ENCODE results near the gene ABCC8. TPM values are rescaled to one million over a fixed set of nuclear protein-coding genes. Genes with fewer than 3 reads are reported as not detected.

Gene ABCC8
- polyA plus RNA-seq, 1 of the 3 experiments (the other 2 are of a cell fraction): 1.1 TPM

- Histone ChIP-seq H3K4me3 (ENCODE audit: low read depth in 2 of 2, low read length in 1 of 2) (no peak overlapping the region), H3K36me3 (replicated peaks in 1 of 2; ENCODE audit: control insufficient read depth in 1 of 2, insufficient read depth in 2 of 2, low read length in 1 of 2) (no peaks in the 10 kb centered on the region), H3K79me2 (ENCODE audit: insufficient read depth) (no peaks in the 10 kb centered on the region), H3K9me3 (no peaks in the 10 kb centered on the region), H3F3A (replicated peaks; ENCODE audit: insufficient read depth) (no peaks in the 10 kb centered on the region), H3K9ac (no peak overlapping the region), H2AFZ (ENCODE audit: low read depth) (no peak overlapping the region), H3K9me2 (no peaks in the 10 kb centered on the region), H3K27me3 (ENCODE audit: insufficient read depth) (no peaks in the 10 kb centered on the region; the same call in none of the 2 replicates), H4K20me1 (ENCODE audit: insufficient read depth) (no peaks in the 10 kb centered on the region), H3K27ac (ENCODE audit: low read depth in 2 of 2, low read length in 1 of 2) (no peak overlapping the region), H3K4me2 (no peak overlapping the region), H3K4me1 (ENCODE audit: control insufficient read depth in 1 of 2, insufficient read depth in 2 of 2, low read depth in 1 of 2, low read length in 1 of 2) (peaks cover 0 to 19% of the 10 kb centered on the region in 2 experiments; a peak in 2 of 4 replicates)
- TF ChIP-seq TAF1 (IDR thresholded peaks at IDR 0.05; ENCODE audit: borderline replicate concordance, low read depth, low read length) (no peak), POLR2AphosphoS5 (IDR thresholded peaks at IDR 0.05; ENCODE audit: low read depth, low read length) (no peak), JUND (IDR thresholded peaks at IDR 0.05) (no peak), CTCF (IDR thresholded peaks at IDR 0.05) (no peak), USF1 (IDR thresholded peaks at IDR 0.05; ENCODE audit: borderline replicate concordance, low read depth) (no peak), MEF2A (IDR thresholded peaks at IDR 0.05; ENCODE audit: borderline replicate concordance, low read depth) (no peak), IRF3 (IDR thresholded peaks at IDR 0.05; ENCODE audit: low read depth, low read length) (no peak), TCF12 (IDR thresholded peaks at IDR 0.05) (no peak), PBX3 (IDR thresholded peaks at IDR 0.05) (no peak), TEAD4 (IDR thresholded peaks at IDR 0.05; ENCODE audit: borderline replicate concordance, insufficient read depth) (no peak)
- 14% methylated on average over 1 of the region's 1 CpG for WGBS (ENCODE audit: low lambda C conversion rate)
- CTCF ChIA-PET: interaction anchor here (0.8 to 45.6 kb wide), 6 partner anchors 7 to 217 kb away, joined by 3 to 1101 read pairs (median 252); partner anchors contain the start of gene KCNJ11
- POLR2A ChIA-PET: no interaction called here
- DNase-seq: no peak
These were observed 37.2 kb upstream of the ABCC8 start for GRCh38 chr11:17513853-17514252.

- 61% methylated on average over 2 of the region's 2 CpGs for WGBS (ENCODE audit: low lambda C conversion rate)
- Histone ChIP-seq H3K36me3 (replicated peaks in 1 of 2; ENCODE audit: control insufficient read depth in 1 of 2, insufficient read depth in 2 of 2, low read length in 1 of 2) (no peaks in the 10 kb centered on the region), H3K4me2 (no peak overlapping the region), H3K79me2 (ENCODE audit: insufficient read depth) (no peaks in the 10 kb centered on the region), H3K4me1 (ENCODE audit: control insufficient read depth in 1 of 2, insufficient read depth in 2 of 2, low read depth in 1 of 2, low read length in 1 of 2) (peaks cover 0 to 19% of the 10 kb centered on the region in 2 experiments; a peak in 2 of 4 replicates), H3K9ac (no peak overlapping the region), H3K27me3 (ENCODE audit: insufficient read depth) (no peaks in the 10 kb centered on the region; the same call in 1 of the 2 replicates), H3K4me3 (ENCODE audit: low read depth in 2 of 2, low read length in 1 of 2) (no peak overlapping the region), H2AFZ (ENCODE audit: low read depth) (no peak overlapping the region), H3K27ac (ENCODE audit: low read depth in 2 of 2, low read length in 1 of 2) (no peak overlapping the region), H3K9me2 (no peaks in the 10 kb centered on the region), H3F3A (replicated peaks; ENCODE audit: insufficient read depth) (no peaks in the 10 kb centered on the region), H4K20me1 (ENCODE audit: insufficient read depth) (no peaks in the 10 kb centered on the region), H3K9me3 (no peaks in the 10 kb centered on the region)
- no peak for DNase-seq
- ChIA-PET CTCF (interaction anchor here (0.8 to 45.6 kb wide), 5 partner anchors 5 to 126 kb away, joined by 3 to 1101 read pairs (median 499); partner anchors contain the start of gene KCNJ11), POLR2A (no interaction called here)
- TF ChIP-seq PBX3 (IDR thresholded peaks at IDR 0.05) (no peak), TEAD4 (IDR thresholded peaks at IDR 0.05; ENCODE audit: borderline replicate concordance, insufficient read depth) (no peak), TAF1 (IDR thresholded peaks at IDR 0.05; ENCODE audit: borderline replicate concordance, low read depth, low read length) (no peak), JUND (IDR thresholded peaks at IDR 0.05) (no peak), RFX5 (IDR thresholded peaks at IDR 0.05; ENCODE audit: low read length) (no peak)
These were observed 35.5 kb upstream of the ABCC8 start for GRCh38 chr11:17512101-17512500.

Data from SK-N-SH (cell line).